ENCODE data around the gene ZNF205.

DNA sequence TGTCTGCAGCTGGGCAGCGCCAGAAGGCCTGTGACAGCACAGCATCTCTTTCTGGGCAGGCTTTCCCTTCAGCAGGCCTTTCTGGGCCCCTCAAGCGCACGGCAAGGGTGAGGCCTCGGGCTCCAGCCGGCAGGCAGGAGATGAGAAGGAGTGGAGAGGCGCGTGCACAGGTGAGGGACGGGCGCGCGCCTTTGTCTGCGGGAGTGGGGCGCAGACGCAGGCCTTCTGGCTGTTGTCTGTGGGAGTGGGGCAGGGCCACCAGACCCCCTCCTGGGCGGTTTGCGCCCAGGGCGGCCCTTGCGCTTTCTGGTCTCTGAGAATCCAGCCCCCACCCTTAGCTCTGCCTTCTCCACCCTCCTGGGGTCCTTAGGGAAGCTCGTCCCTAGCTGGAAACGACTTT, 6.5 kb downstream of the ZNF205 start:
- TF ChIP-seq EEA1 (CRISPR knock-in tag; IDR thresholded peaks at IDR 0.05; ENCODE audit: borderline replicate concordance) (no peak), PITX1 (CRISPR knock-in tag; IDR thresholded peaks at IDR 0.05) (no peak), SMC3 (IDR thresholded peaks at IDR 0.05; ENCODE audit: low read length) (no peak), MED1 (CRISPR knock-in tag; IDR thresholded peaks at IDR 0.05) (no peak), FOSL2 (CRISPR knock-in tag; IDR thresholded peaks at IDR 0.05) (no peak), ZNF431 (CRISPR knock-in tag; IDR thresholded peaks at IDR 0.05; ENCODE audit: borderline replicate concordance, low read depth) (no peak), PHF8 (CRISPR knock-in tag; IDR thresholded peaks at IDR 0.05) (no peak)
- TF ChIP-seq, protein P1, sequence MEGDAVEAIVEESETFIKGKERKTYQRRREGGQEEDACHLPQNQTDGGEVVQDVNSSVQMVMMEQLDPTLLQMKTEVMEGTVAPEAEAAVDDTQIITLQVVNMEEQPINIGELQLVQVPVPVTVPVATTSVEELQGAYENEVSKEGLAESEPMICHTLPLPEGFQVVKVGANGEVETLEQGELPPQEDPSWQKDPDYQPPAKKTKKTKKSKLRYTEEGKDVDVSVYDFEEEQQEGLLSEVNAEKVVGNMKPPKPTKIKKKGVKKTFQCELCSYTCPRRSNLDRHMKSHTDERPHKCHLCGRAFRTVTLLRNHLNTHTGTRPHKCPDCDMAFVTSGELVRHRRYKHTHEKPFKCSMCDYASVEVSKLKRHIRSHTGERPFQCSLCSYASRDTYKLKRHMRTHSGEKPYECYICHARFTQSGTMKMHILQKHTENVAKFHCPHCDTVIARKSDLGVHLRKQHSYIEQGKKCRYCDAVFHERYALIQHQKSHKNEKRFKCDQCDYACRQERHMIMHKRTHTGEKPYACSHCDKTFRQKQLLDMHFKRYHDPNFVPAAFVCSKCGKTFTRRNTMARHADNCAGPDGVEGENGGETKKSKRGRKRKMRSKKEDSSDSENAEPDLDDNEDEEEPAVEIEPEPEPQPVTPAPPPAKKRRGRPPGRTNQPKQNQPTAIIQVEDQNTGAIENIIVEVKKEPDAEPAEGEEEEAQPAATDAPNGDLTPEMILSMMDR (CRISPR knock-in tag; IDR thresholded peaks at IDR 0.05) = no peak
- TF ChIP-seq, protein P2, sequence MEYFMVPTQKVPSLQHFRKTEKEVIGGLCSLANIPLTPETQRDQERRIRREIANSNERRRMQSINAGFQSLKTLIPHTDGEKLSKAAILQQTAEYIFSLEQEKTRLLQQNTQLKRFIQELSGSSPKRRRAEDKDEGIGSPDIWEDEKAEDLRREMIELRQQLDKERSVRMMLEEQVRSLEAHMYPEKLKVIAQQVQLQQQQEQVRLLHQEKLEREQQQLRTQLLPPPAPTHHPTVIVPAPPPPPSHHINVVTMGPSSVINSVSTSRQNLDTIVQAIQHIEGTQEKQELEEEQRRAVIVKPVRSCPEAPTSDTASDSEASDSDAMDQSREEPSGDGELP (IDR thresholded peaks at IDR 0.05; ENCODE audit: borderline replicate concordance, low read depth) = no peak
- TF ChIP-seq, protein P3, sequence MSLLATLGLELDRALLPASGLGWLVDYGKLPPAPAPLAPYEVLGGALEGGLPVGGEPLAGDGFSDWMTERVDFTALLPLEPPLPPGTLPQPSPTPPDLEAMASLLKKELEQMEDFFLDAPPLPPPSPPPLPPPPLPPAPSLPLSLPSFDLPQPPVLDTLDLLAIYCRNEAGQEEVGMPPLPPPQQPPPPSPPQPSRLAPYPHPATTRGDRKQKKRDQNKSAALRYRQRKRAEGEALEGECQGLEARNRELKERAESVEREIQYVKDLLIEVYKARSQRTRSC (CRISPR knock-in tag; IDR thresholded peaks at IDR 0.05; ENCODE audit: low read depth) = no peak
- TF ChIP-seq, protein P4, sequence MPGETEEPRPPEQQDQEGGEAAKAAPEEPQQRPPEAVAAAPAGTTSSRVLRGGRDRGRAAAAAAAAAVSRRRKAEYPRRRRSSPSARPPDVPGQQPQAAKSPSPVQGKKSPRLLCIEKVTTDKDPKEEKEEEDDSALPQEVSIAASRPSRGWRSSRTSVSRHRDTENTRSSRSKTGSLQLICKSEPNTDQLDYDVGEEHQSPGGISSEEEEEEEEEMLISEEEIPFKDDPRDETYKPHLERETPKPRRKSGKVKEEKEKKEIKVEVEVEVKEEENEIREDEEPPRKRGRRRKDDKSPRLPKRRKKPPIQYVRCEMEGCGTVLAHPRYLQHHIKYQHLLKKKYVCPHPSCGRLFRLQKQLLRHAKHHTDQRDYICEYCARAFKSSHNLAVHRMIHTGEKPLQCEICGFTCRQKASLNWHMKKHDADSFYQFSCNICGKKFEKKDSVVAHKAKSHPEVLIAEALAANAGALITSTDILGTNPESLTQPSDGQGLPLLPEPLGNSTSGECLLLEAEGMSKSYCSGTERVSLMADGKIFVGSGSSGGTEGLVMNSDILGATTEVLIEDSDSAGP (CRISPR knock-in tag; IDR thresholded peaks at IDR 0.05; ENCODE audit: borderline replicate concordance) = no peak
- TF ChIP-seq, protein P5, sequence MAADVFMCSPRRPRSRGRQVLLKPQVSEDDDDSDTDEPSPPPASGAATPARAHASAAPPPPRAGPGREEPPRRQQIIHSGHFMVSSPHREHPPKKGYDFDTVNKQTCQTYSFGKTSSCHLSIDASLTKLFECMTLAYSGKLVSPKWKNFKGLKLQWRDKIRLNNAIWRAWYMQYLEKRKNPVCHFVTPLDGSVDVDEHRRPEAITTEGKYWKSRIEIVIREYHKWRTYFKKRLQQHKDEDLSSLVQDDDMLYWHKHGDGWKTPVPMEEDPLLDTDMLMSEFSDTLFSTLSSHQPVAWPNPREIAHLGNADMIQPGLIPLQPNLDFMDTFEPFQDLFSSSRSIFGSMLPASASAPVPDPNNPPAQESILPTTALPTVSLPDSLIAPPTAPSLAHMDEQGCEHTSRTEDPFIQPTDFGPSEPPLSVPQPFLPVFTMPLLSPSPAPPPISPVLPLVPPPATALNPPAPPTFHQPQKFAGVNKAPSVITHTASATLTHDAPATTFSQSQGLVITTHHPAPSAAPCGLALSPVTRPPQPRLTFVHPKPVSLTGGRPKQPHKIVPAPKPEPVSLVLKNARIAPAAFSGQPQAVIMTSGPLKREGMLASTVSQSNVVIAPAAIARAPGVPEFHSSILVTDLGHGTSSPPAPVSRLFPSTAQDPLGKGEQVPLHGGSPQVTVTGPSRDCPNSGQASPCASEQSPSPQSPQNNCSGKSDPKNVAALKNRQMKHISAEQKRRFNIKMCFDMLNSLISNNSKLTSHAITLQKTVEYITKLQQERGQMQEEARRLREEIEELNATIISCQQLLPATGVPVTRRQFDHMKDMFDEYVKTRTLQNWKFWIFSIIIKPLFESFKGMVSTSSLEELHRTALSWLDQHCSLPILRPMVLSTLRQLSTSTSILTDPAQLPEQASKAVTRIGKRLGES (CRISPR knock-in tag; IDR thresholded peaks at IDR 0.05; ENCODE audit: borderline replicate concordance) = no peak
- TF ChIP-seq, protein P6, sequence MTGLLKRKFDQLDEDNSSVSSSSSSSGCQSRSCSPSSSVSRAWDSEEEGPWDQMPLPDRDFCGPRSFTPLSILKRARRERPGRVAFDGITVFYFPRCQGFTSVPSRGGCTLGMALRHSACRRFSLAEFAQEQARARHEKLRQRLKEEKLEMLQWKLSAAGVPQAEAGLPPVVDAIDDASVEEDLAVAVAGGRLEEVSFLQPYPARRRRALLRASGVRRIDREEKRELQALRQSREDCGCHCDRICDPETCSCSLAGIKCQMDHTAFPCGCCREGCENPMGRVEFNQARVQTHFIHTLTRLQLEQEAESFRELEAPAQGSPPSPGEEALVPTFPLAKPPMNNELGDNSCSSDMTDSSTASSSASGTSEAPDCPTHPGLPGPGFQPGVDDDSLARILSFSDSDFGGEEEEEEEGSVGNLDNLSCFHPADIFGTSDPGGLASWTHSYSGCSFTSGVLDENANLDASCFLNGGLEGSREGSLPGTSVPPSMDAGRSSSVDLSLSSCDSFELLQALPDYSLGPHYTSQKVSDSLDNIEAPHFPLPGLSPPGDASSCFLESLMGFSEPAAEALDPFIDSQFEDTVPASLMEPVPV (CRISPR knock-in tag; IDR thresholded peaks at IDR 0.05) = no peak

All from HepG2 (cell line).